ENCODE data around the gene ANKRD60. TPM values are rescaled to one million over a fixed set of nuclear protein-coding genes. Genes with fewer than 3 reads are reported as not detected.
A peak's percentile ranks its signal among the peaks of the same experiment; 100 is the strongest.

The ANKRD60 gene
- total RNA-seq, 2 donors from 2014 or later: not detected

- Histone ChIP-seq H3K27me3 (no peaks in the 10 kb centered on the region), H3K36me3 (no peaks in the 10 kb centered on the region), H3K4me3 (no peak overlapping the region), H3K9ac (ENCODE audit: low read depth in 2 of 2, low read length in 2 of 2) (no peak overlapping the region), H3K27ac (no peak overlapping the region), H3K4me1 (peaks cover 19% of the 10 kb centered on the region), H3K9me3 (no peaks in the 10 kb centered on the region)
- TF ChIP-seq CTCF (IDR thresholded peaks at IDR 0.05): no peak
- intact Hi-C loops (cut with DNase I): no loop called here
- DNase-seq: no peak
Observed at GRCh38 chr20:58268936-58269619, 40.6 kb upstream of the ANKRD60 start.

- Histone ChIP-seq H3K27me3 (no peaks in the 10 kb centered on the region), H3K36me3 (no peaks in the 10 kb centered on the region), H3K9me3 (no peaks in the 10 kb centered on the region), H3K9ac (ENCODE audit: low read depth in 2 of 2, low read length in 2 of 2) (no peak overlapping the region), H3K4me3 (no peak overlapping the region), H3K4me1 (peaks cover 19% of the 10 kb centered on the region), H3K27ac (no peak overlapping the region)
- no peak for TF ChIP-seq CTCF (IDR thresholded peaks at IDR 0.05)
- intact Hi-C loops (cut with DNase I): no loop called here
- DNase-seq: peak; percentile 56
Observed at GRCh38 chr20:58268421-58268821, 40.0 kb upstream of the ANKRD60 start.

GRCh38 chr20:58267389-58268215 lies 39.1 kb upstream of the ANKRD60 start:
- TF ChIP-seq CTCF (IDR thresholded peaks at IDR 0.05): no peak
- no peaks in the 10 kb centered on the region for H3K36me3 ChIP-seq
- no peak overlapping the region for H3K4me3 ChIP-seq
- peaks cover 19% of the 10 kb centered on the region for H3K4me1 ChIP-seq
- intact Hi-C loops (cut with DNase I): no loop called here
- no peak overlapping the region for H3K27ac ChIP-seq
- no peaks in the 10 kb centered on the region for H3K9me3 ChIP-seq
- H3K27me3 ChIP-seq: no peaks in the 10 kb centered on the region
- no peak for DNase-seq
- H3K9ac ChIP-seq (ENCODE audit: low read depth in 2 of 2, low read length in 2 of 2): no peak overlapping the region

- intact Hi-C loops (cut with DNase I): no loop called here
- TF ChIP-seq CTCF (IDR thresholded peaks at IDR 0.05): no peak
- Histone ChIP-seq H3K36me3 (no peaks in the 10 kb centered on the region), H3K4me3 (no peak overlapping the region), H3K4me1 (peaks cover 19% of the 10 kb centered on the region), H3K27me3 (no peaks in the 10 kb centered on the region), H3K9ac (ENCODE audit: low read depth in 2 of 2, low read length in 2 of 2) (no peak overlapping the region), H3K27ac (no peak overlapping the region), H3K9me3 (no peaks in the 10 kb centered on the region)
- DNase-seq: peak; percentile 38
Observed at GRCh38 chr20:58264271-58264670, 35.8 kb upstream of the ANKRD60 start.

GRCh38 chr20:58261660-58262059 lies 33.2 kb upstream of the ANKRD60 start:
- peaks cover 5% of the 10 kb centered on the region for H3K4me1 ChIP-seq
- intact Hi-C loops (cut with DNase I): no loop called here
- H3K27ac ChIP-seq: no peak overlapping the region
- no peaks in the 10 kb centered on the region for H3K36me3 ChIP-seq
- TF ChIP-seq CTCF (IDR thresholded peaks at IDR 0.05): no peak
- no peak for DNase-seq
- H3K9me3 ChIP-seq: no peaks in the 10 kb centered on the region
- H3K27me3 ChIP-seq: no peaks in the 10 kb centered on the region
- no peak overlapping the region for H3K4me3 ChIP-seq
- no peak overlapping the region for H3K9ac ChIP-seq (ENCODE audit: low read depth in 2 of 2, low read length in 2 of 2)

All from colonic mucosa (tissue), 4 donors.